Transverse colon (tissue), 4 donors: Measurements from ENCODE around the gene ZNF423.

Source experiments
- POLR2A ChIP-seq: fragments of 450-650 bp; IDR thresholded peaks from one replicate; pipeline ENCODE4 v1.6.1; 2016; ENCODE audit warnings: antibody characterized with exemption, mild to moderate bottlenecking, moderate library complexity
- POLR2AphosphoS5 ChIP-seq, 3 donors: sonication (generic); formaldehyde crosslinking; IDR thresholded peaks; one replicate each; pipeline ENCODE4 v1.6.1; 2016; ENCODE audit warnings: antibody characterized with exemption in 3 of 3
- TF ChIP-seq, protein P1 (sequence below), 5 experiments: fragments of 200-600 bp in 3 of 5; fragments of 450-650 bp in 2 of 5; sonication (generic) in 3 of 5; IDR thresholded peaks; 1 replicate in 2 of 5; 2 replicates in 3 of 5; pipeline ENCODE4 v1.5.1; 2016 to 2017; ENCODE audit warnings: antibody characterized with exemption in 5 of 5, inconsistent platforms in 3 of 5, mild to moderate bottlenecking in 2 of 5, moderate library complexity in 1 of 5

DNA sequence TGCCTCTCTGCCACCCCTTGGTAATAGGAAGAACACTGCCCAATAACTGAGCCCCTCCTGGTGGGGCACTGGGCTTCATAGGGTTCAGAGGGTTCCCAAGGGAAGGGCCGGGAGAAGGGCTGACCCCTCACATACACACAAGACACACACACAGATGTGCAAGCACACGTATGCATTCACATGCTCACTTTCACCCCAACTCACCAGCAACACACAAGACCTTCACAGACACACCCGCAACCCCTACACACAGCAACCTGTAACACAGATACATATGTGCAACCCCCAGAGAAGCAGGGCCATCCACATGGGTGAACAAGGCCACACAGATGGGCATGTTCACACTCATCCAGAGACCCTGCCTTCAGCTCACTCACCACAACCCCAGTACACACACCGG lies 225.1 kb downstream of the ZNF423 start:
- TF ChIP-seq, protein P1, sequence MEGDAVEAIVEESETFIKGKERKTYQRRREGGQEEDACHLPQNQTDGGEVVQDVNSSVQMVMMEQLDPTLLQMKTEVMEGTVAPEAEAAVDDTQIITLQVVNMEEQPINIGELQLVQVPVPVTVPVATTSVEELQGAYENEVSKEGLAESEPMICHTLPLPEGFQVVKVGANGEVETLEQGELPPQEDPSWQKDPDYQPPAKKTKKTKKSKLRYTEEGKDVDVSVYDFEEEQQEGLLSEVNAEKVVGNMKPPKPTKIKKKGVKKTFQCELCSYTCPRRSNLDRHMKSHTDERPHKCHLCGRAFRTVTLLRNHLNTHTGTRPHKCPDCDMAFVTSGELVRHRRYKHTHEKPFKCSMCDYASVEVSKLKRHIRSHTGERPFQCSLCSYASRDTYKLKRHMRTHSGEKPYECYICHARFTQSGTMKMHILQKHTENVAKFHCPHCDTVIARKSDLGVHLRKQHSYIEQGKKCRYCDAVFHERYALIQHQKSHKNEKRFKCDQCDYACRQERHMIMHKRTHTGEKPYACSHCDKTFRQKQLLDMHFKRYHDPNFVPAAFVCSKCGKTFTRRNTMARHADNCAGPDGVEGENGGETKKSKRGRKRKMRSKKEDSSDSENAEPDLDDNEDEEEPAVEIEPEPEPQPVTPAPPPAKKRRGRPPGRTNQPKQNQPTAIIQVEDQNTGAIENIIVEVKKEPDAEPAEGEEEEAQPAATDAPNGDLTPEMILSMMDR (IDR thresholded peaks at IDR 0.05): no peak
- TF ChIP-seq POLR2A (no peak), POLR2AphosphoS5 (IDR thresholded peaks at IDR 0.05) (no peak)
